Stomach smooth muscle (tissue), 2 donors: ENCODE results near the gene CNPY2.
A peak's percentile ranks its signal among the peaks of the same experiment; 100 is the strongest.
"Not testable (repeated sequence)": the region's sequence is repeated elsewhere in the genome, so short reads cannot be mapped to it uniquely, and the experiment has no call there.

ENCODE experiments used
- H3K27ac ChIP-seq: one replicate; pipeline ENCODE4 v1.7.0; 2013; ENCODE audit warnings: mild to moderate bottlenecking, low read length, inconsistent platforms
- H3K27me3 ChIP-seq, 2 donors: one replicate each; pipeline ENCODE4 v1.7.0; 2013; ENCODE audit warnings: low read length in 2 of 2; ENCODE audit not compliant: insufficient read depth in 2 of 2, control insufficient read depth in 1 of 2
- H3K36me3 ChIP-seq, 2 donors: one replicate each; pipeline ENCODE4 v1.7.0; 2013; ENCODE audit warnings: low read length in 2 of 2; ENCODE audit not compliant: control insufficient read depth in 2 of 2, insufficient read depth in 2 of 2
- H3K4me1 ChIP-seq: one replicate; pipeline ENCODE4 v1.7.0; 2013; ENCODE audit warnings: low read length; ENCODE audit not compliant: control insufficient read depth, insufficient read depth
- H3K4me3 ChIP-seq, 2 donors: one replicate each; pipeline ENCODE4 v1.7.0; 2013; ENCODE audit warnings: low read length in 2 of 2
- H3K9ac ChIP-seq, 2 donors: one replicate each; pipeline ENCODE4 v1.7.0; 2013; ENCODE audit warnings: low read length in 2 of 2, mild to moderate bottlenecking in 1 of 2
- H3K9me3 ChIP-seq, 2 donors: one replicate each; pipeline ENCODE4 v1.7.0; 2013; ENCODE audit warnings: low read length in 2 of 2; ENCODE audit not compliant: control insufficient read depth in 2 of 2
- donor health status: healthy.
- donor health status: Pancreatic carcinoma.

Gene CNPY2

GRCh38 chr12:56346675-56347074 lies 30.9 kb upstream of the CNPY2 start:
- Histone ChIP-seq H3K9ac (no peak overlapping the region), H3K27me3 (no peaks in the 10 kb centered on the region), H3K36me3 (peaks cover 57 to 60% of the 10 kb centered on the region in 2 donors), H3K9me3 (no peaks in the 10 kb centered on the region), H3K4me1 (no peaks in the 10 kb centered on the region), H3K4me3 (no peak overlapping the region), H3K27ac (no peak overlapping the region)

- not testable (repeated sequence) for H3K4me3 ChIP-seq, H3K27me3 ChIP-seq, H3K4me1 ChIP-seq, H3K27ac ChIP-seq, H3K9me3 ChIP-seq, H3K9ac ChIP-seq
- peaks cover 23% of the 10 kb centered on the region in 2 donors for H3K36me3 ChIP-seq
Observed at GRCh38 chr12:56342290-56342689, 26.5 kb upstream of the CNPY2 start.

DNA sequence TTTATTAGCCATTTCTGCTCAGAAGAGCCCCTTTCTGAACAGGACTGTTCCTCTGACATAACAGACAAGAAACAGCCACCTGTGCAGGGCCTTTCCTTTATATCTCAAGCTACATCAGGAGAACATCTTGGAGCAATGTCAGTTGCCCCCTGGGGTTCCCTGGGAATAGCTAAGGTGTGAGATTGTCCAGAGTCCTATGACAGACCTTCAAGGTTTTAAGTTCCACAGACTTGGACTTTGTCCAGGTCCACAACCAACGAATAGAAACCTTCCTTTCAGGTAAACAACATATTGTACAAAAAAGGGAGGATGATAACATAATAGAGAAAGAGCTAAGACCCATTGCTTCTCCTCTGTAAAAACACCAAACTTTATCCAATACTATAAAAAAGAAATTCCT lies 25.8 kb upstream of the CNPY2 start:
- Histone ChIP-seq H3K4me3 (no peak overlapping the region), H3K36me3 (peaks cover 20 to 21% of the 10 kb centered on the region in 2 donors), H3K27ac (no peak overlapping the region), H3K4me1 (no peaks in the 10 kb centered on the region), H3K9ac (no peak overlapping the region), H3K27me3 (no peaks in the 10 kb centered on the region), H3K9me3 (no peaks in the 10 kb centered on the region)

DNA sequence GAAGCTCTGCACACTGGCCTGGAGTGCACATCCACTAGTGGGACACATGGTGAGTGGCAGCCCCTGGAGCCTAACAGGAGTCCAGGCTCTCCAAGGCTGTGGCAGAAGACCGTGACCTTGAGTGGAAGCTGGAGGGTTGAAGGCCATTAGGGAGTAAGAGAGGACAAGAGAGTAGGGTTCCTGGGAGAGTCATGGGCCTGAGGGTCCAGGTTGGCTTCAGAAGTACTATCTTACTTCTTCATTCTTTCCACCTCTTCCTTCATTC lies 23.3 kb upstream of the CNPY2 start:
- Histone ChIP-seq H3K9me3 (no peaks in the 10 kb centered on the region), H3K36me3 (peaks cover 13 to 14% of the 10 kb centered on the region in 2 donors), H3K27ac (no peak overlapping the region), H3K4me1 (peaks cover 4% of the 10 kb centered on the region), H3K9ac (peak overlapping the region in 1 of 2 donors; percentile 21), H3K4me3 (no peak overlapping the region), H3K27me3 (no peaks in the 10 kb centered on the region)

DNA sequence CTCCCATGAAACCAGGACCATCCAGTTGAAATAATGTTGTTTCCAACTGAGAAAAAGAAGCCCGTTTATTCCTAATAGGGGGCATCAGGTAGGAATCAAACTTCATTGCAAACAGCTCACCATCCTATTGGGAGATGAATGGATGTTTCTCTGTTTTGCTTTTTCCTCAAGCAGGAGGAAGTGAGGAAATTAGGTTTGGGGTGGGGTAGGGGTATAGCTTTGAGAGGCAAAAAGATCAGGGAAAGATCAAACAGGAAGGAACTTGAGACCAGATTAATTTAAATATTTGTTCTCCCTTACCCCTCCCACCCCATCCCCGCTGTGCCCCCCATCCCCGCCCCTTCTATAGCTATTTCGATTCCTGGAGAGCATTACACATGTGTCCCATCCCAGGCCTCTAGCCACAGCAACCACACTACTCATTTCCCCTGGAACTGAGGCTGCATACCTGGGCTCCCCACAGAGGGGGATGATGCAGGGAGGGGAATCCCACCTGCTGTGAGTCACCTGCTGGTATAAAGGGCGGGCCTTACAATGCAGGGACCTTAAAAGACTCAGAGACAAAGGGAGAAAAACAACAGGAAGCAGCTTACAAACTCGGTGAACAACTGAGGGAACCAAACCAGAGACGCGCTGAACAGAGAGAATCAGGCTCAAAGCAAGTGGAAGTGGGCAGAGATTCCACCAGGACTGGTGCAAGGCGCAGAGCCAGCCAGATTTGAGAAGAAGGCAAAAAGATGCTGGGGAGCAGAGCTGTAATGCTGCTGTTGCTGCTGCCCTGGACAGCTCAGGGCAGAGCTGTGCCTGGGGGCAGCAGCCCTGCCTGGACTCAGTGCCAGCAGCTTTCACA lies 22.7 kb upstream of the CNPY2 start, which contains the start of gene IL23A:
IL23A (plus strand) TSS at position 577 of the 850 bp plus-strand sequence; CDS start at position 738, 161 bp downstream.
- no peaks in the 10 kb centered on the region for H3K27me3 ChIP-seq
- peaks cover 8 to 12% of the 10 kb centered on the region in 2 donors for H3K36me3 ChIP-seq
- H3K4me3 ChIP-seq: no peak within 1 kb of the TSS
- peaks cover 8% of the 10 kb centered on the region for H3K4me1 ChIP-seq
- H3K9me3 ChIP-seq: no peaks in the 10 kb centered on the region
- H3K9ac ChIP-seq: peak within 1 kb of the TSS in 1 of 2 donors; percentile 21
- H3K27ac ChIP-seq: no peak within 1 kb of the TSS

- no peak overlapping the region for H3K4me3 ChIP-seq
- no peaks in the 10 kb centered on the region for H3K27me3 ChIP-seq
- H3K36me3 ChIP-seq: peaks cover under 1 to 4% of the 10 kb centered on the region in 2 donors
- H3K27ac ChIP-seq: no peak overlapping the region
- no peak overlapping the region for H3K9ac ChIP-seq
- H3K4me1 ChIP-seq: peaks cover 14% of the 10 kb centered on the region
- no peaks in the 10 kb centered on the region for H3K9me3 ChIP-seq
Observed at GRCh38 chr12:56337753-56338251, 22.0 kb upstream of the CNPY2 start.

GRCh38 chr12:56336361-56337167 lies 20.8 kb upstream of the CNPY2 start:
- Histone ChIP-seq H3K27ac (no peak overlapping the region), H3K4me1 (peaks cover 16% of the 10 kb centered on the region), H3K4me3 (no peak overlapping the region), H3K27me3 (no peaks in the 10 kb centered on the region), H3K36me3 (no peaks in the 10 kb centered on the region), H3K9me3 (no peaks in the 10 kb centered on the region), H3K9ac (no peak overlapping the region)

- not testable (repeated sequence) for H3K4me3 ChIP-seq, H3K36me3 ChIP-seq, H3K9ac ChIP-seq, H3K27ac ChIP-seq, H3K9me3 ChIP-seq, H3K27me3 ChIP-seq
- H3K4me1 ChIP-seq: peaks cover 16% of the 10 kb centered on the region
Observed at GRCh38 chr12:56335527-56335926, 19.7 kb upstream of the CNPY2 start.

DNA sequence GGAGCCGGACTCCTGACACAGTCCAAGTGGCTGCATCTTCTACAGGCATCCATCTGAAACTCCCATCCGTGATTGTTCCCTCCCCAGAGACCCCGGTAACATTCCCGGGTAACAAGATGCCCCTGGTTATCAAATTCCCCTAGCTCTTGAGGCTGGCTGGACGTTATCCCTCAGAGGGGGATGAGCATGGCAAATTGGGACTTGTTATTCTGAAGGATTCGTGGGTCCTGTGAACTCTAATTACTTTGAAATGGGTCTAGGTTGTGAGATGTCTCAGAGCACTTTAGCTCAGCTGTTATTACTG lies 18.7 kb upstream of the CNPY2 start:
- H3K36me3 ChIP-seq: no peaks in the 10 kb centered on the region
- H3K27me3 ChIP-seq: no peaks in the 10 kb centered on the region
- H3K27ac ChIP-seq: peak overlapping the region; percentile 99
- peak overlapping the region; percentile 82 to 90 for H3K4me3 ChIP-seq
- H3K4me1 ChIP-seq: peaks cover 16% of the 10 kb centered on the region
- no peaks in the 10 kb centered on the region for H3K9me3 ChIP-seq
- H3K9ac ChIP-seq: peak overlapping the region; percentile 97 to 98

DNA sequence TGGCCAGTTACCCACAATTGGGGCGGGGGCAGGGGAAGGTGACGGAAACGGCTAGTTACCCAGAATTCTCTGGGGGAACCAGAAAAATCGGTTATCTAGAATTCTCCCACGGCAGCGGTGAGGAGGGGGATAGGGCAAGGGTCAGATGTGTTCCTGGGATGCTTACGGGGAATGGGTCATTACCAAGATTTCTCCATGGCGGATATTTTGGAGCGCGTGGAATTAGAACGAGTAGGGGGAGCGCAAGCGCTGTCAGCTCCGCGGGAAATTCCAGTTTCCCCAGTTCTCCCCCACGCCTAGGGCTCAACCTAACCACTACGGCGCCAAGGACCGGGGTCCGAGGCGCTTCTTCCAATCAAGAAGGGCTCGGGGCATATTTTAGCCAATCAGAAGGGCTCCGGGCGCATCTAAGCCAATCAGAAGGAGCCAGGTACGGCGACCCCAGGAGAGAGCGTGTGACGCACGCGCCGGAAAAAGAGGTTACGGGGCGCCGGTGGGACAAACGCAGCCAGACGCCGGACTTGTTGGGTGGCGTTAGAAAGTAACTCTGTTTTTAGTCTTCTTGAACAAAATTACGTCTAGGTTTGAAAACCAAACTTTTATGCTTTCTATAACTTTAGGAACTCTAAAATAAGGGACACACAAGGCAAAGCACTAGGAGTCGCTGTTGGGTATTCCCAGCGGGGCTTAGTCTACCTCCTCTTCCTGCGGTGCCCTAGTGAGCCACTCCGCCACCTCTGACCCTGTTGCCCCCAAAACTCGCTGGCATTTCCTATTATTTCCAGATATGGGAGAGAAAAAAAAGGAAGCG lies 18.1 kb upstream of the CNPY2 start, which contains the start of gene PAN2:
PAN2 (minus strand) TSS at position 322 of the 811 bp plus-strand sequence. CDS start 906 bp downstream, outside the sequence.
- Histone ChIP-seq H3K4me3 (peak within 1 kb of the TSS; percentile 82 to 90), H3K9ac (peak within 1 kb of the TSS; percentile 97 to 98)

More for the DNA sequence above, 18.1 kb upstream of the CNPY2 start, which contains the start of gene PAN2:
- peaks cover 16% of the 10 kb centered on the region for H3K4me1 ChIP-seq
- peak within 1 kb of the TSS; percentile 99 for H3K27ac ChIP-seq
- H3K9me3 ChIP-seq: no peaks in the 10 kb centered on the region
- H3K27me3 ChIP-seq: no peaks in the 10 kb centered on the region
- H3K36me3 ChIP-seq: peaks cover 0 to under 1% of the 10 kb centered on the region in 2 donors
